OCI-LY1 (cell line): ENCODE results near the gene CEP152.

Experiments used
- H2AFZ ChIP-seq: fragments of 200-600 bp; sonication (generic), shearing (Covaris generic); 2 replicates; pipeline ENCODE4 v1.6.0; 2014; ENCODE audit warnings: antibody characterized with exemption, mild to moderate bottlenecking, low read length
- H3F3A ChIP-seq: fragments of 200-600 bp; sonication (generic), shearing (Covaris generic); 2 replicates; pipeline ENCODE4 v1.6.0; 2014; ENCODE audit warnings: mild to moderate bottlenecking, antibody characterized with exemption, low read length, moderate library complexity; ENCODE audit not compliant: insufficient read depth
- H3K27ac ChIP-seq: fragments of 200-600 bp; sonication (generic); 2 replicates; pipeline ENCODE4 v1.5.1; 2014; ENCODE audit warnings: low read length, mixed run types, mild to moderate bottlenecking, low read depth; ENCODE audit not compliant: poor library complexity, severe bottlenecking
- H3K27me3 ChIP-seq: fragments of 200-600 bp; sonication (generic); 2 replicates; pipeline ENCODE4 v1.6.0; 2014; ENCODE audit warnings: antibody characterized with exemption, mild to moderate bottlenecking, low read length, moderate library complexity; ENCODE audit not compliant: insufficient read depth
- H3K36me3 ChIP-seq: fragments of 200-600 bp; sonication (generic); 2 replicates; pipeline ENCODE4 v1.6.1; 2014; ENCODE audit warnings: mild to moderate bottlenecking, antibody characterized with exemption, low read length, moderate library complexity, mixed read lengths; ENCODE audit not compliant: insufficient read depth
- H3K4me1 ChIP-seq: fragments of 200-600 bp; sonication (generic); 2 replicates; pipeline ENCODE4 v1.5.1; 2014; ENCODE audit warnings: mild to moderate bottlenecking, low read length, moderate library complexity; ENCODE audit not compliant: insufficient read depth, severe bottlenecking
- H3K4me2 ChIP-seq: fragments of 200-600 bp; sonication (generic), shearing (Covaris generic); 2 replicates; pipeline ENCODE4 v1.6.1; 2014; ENCODE audit warnings: low read length
- H3K4me3 ChIP-seq: fragments of 200-600 bp; sonication (generic); 2 replicates; pipeline ENCODE4 v1.5.1; 2014; ENCODE audit warnings: low read length, low read depth, mild to moderate bottlenecking, mixed read lengths; ENCODE audit not compliant: poor library complexity, severe bottlenecking
- H3K79me2 ChIP-seq: fragments of 200-600 bp; shearing (Covaris generic); 2 replicates; pipeline ENCODE4 v1.6.1; 2016; ENCODE audit warnings: mixed run types, low read length, mixed read lengths; ENCODE audit not compliant: insufficient read depth
- H3K9ac ChIP-seq: fragments of 200-600 bp; sonication (generic), shearing (Covaris generic); 2 replicates; pipeline ENCODE4 v1.6.1; 2014; ENCODE audit warnings: mild to moderate bottlenecking, low read length, mixed read lengths
- H3K9me2 ChIP-seq: fragments of 200-600 bp; sonication (generic), shearing (Covaris generic); 2 replicates; pipeline ENCODE4 v1.6.1; 2014; ENCODE audit warnings: low read depth, mild to moderate bottlenecking, low read length, mixed read lengths
- H3K9me3 ChIP-seq: fragments of 200-600 bp; shearing (Covaris generic); 2 replicates; pipeline ENCODE4 v1.6.1; 2014; ENCODE audit warnings: low read length, mixed read lengths
- H4K20me1 ChIP-seq: fragments of 200-600 bp; sonication (generic), shearing (Covaris generic); 2 replicates; pipeline ENCODE4 v1.6.0; 2016; ENCODE audit warnings: mild to moderate bottlenecking, low read length; ENCODE audit not compliant: insufficient read depth
- EZH2 ChIP-seq: fragments of 200-600 bp; sonication (generic), shearing (Covaris generic); IDR thresholded peaks from 2 replicates; pipeline ENCODE4 v1.8.0; 2017; ENCODE audit warnings: borderline replicate concordance, mixed run types, mild to moderate bottlenecking, antibody characterized with exemption, low read length, moderate library complexity, mixed read lengths
- TF ChIP-seq, protein P1 (sequence below): fragments of 200-600 bp; sonication (generic), shearing (Covaris generic); IDR thresholded peaks from 2 replicates; pipeline ENCODE4 v1.5.1; 2017; ENCODE audit warnings: mild to moderate bottlenecking, antibody characterized with exemption, low read length, moderate library complexity, mixed read lengths

Gene CEP152

GRCh38 chr15:48850648-48851047, 39.8 kb upstream of the CEP152 start:
- Histone ChIP-seq H3K4me1 (no peaks in the 10 kb centered on the region), H3K79me2 (no peaks in the 10 kb centered on the region), H3K27me3 (no peaks in the 10 kb centered on the region), H3K9me3 (no peaks in the 10 kb centered on the region), H4K20me1 (no peaks in the 10 kb centered on the region), H3K4me2 (no peak overlapping the region), H3K27ac (no peak overlapping the region), H3K9ac (no peak overlapping the region), H3K9me2 (no peaks in the 10 kb centered on the region), H2AFZ (no peak overlapping the region), H3K4me3 (no peak overlapping the region), H3F3A (no peaks in the 10 kb centered on the region), H3K36me3 (no peaks in the 10 kb centered on the region)
- no peak for TF ChIP-seq EZH2
- TF ChIP-seq, protein P1, sequence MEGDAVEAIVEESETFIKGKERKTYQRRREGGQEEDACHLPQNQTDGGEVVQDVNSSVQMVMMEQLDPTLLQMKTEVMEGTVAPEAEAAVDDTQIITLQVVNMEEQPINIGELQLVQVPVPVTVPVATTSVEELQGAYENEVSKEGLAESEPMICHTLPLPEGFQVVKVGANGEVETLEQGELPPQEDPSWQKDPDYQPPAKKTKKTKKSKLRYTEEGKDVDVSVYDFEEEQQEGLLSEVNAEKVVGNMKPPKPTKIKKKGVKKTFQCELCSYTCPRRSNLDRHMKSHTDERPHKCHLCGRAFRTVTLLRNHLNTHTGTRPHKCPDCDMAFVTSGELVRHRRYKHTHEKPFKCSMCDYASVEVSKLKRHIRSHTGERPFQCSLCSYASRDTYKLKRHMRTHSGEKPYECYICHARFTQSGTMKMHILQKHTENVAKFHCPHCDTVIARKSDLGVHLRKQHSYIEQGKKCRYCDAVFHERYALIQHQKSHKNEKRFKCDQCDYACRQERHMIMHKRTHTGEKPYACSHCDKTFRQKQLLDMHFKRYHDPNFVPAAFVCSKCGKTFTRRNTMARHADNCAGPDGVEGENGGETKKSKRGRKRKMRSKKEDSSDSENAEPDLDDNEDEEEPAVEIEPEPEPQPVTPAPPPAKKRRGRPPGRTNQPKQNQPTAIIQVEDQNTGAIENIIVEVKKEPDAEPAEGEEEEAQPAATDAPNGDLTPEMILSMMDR: no peak

DNA sequence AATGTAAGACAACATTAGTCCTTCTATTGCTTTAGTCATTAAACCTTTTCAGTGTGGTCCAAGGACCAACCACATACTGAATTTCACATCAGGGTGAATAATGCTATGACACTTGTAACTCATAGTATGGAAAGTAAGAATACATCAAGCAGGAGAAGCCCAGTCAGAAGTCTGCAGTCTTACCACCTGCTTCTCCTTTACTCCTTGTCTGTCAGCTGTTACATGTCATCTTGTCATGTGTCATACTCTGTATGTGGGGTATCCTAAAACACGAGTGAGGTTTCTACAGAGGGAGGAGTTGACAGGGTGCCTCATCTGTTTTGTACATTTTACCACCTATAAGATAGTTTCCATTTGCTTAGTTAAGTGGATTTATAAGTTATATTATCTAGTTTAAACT, 34.3 kb upstream of the CEP152 start:
- H3K9me3 ChIP-seq: no peaks in the 10 kb centered on the region
- H3K9ac ChIP-seq: no peak overlapping the region
- H3K9me2 ChIP-seq: no peaks in the 10 kb centered on the region
- H3K27ac ChIP-seq: no peak overlapping the region
- no peak overlapping the region for H3K4me2 ChIP-seq
- no peak overlapping the region for H2AFZ ChIP-seq
- no peaks in the 10 kb centered on the region for H3K79me2 ChIP-seq
- TF ChIP-seq EZH2: no peak
- H3K4me3 ChIP-seq: no peak overlapping the region
- no peaks in the 10 kb centered on the region for H3K4me1 ChIP-seq
- no peaks in the 10 kb centered on the region for H3F3A ChIP-seq
- no peaks in the 10 kb centered on the region for H3K27me3 ChIP-seq
- H3K36me3 ChIP-seq: no peaks in the 10 kb centered on the region
- no peaks in the 10 kb centered on the region for H4K20me1 ChIP-seq

DNA sequence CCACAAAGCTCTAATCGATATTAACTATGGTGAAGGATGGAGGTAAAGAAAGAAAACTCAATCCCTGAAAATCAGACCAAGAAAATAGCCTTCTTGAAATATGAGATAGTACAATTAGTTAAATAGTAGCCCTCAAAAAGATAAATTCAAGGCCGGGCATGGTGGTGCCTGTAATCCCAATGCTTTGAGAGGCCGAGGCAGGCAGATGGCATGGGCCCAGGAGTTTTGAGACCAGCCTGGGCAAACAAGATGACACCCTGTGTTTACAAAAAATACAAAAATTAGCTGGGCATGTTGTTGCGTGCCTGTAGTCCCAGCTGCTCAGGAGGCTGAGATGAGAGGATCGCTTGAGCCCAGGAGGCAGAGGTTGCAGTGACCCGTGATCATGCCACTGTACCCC, 31.6 kb upstream of the CEP152 start:
- Histone ChIP-seq H4K20me1 (no peaks in the 10 kb centered on the region), H3K9me2 (no peaks in the 10 kb centered on the region), H3K79me2 (no peaks in the 10 kb centered on the region), H3K27ac (no peak overlapping the region), H3F3A (no peaks in the 10 kb centered on the region), H3K36me3 (no peaks in the 10 kb centered on the region), H3K4me2 (no peak overlapping the region), H3K27me3 (no peaks in the 10 kb centered on the region), H3K9ac (no peak overlapping the region), H3K4me1 (no peaks in the 10 kb centered on the region), H2AFZ (no peak overlapping the region), H3K9me3 (no peaks in the 10 kb centered on the region), H3K4me3 (no peak overlapping the region)
- TF ChIP-seq EZH2: no peak
- TF ChIP-seq, protein P1: no peak

GRCh38 chr15:48834756-48835155, 23.9 kb upstream of the CEP152 start:
- Histone ChIP-seq H3K36me3 (no peaks in the 10 kb centered on the region), H3K27me3 (no peaks in the 10 kb centered on the region), H3K4me1 (no peaks in the 10 kb centered on the region), H3K4me2 (no peak overlapping the region), H4K20me1 (no peaks in the 10 kb centered on the region), H3K9me3 (no peaks in the 10 kb centered on the region), H3K9me2 (no peaks in the 10 kb centered on the region), H3F3A (no peaks in the 10 kb centered on the region), H3K9ac (no peak overlapping the region), H3K79me2 (no peaks in the 10 kb centered on the region), H2AFZ (no peak overlapping the region), H3K4me3 (no peak overlapping the region), H3K27ac (no peak overlapping the region)
- TF ChIP-seq EZH2: no peak
- TF ChIP-seq, protein P1: no peak
